AG04450 (cell line): ENCODE results near the gene TANGO6. TPM values are rescaled to one million over a fixed set of nuclear protein-coding genes. Genes with fewer than 3 reads are reported as not detected.
A peak's percentile ranks its signal among the peaks of the same experiment; 100 is the strongest.

Experiments
- CTCF ChIA-PET: fragments of 300-600, 350-600 bp; formaldehyde crosslinking; extraction: SDS; loops from one replicate; lab custom pipeline; 2022; ENCODE audit warnings: antibody characterized with exemption, inconsistent platforms; lab: Charles Lee
- POLR2A ChIA-PET: fragments of 350-600 bp; formaldehyde crosslinking; extraction: SDS; loops from one replicate; lab custom pipeline; 2021; ENCODE audit warnings: antibody characterized with exemption, inconsistent platforms; lab: Yijun Ruan, JAX
- DNase-seq: peaks from one replicate; pipeline ENCODE4 v3.0.0-alpha.2; 2011; ENCODE audit warnings: low read depth, low spot score
- H3K27ac ChIP-seq: one replicate; pipeline ENCODE4 v1.5.1; 2012; ENCODE audit warnings: low read depth, low read length, control low read depth
- H3K27me3 ChIP-seq: one replicate; pipeline ENCODE4 v1.6.0; 2012; ENCODE audit warnings: low read length; ENCODE audit not compliant: control insufficient read depth, insufficient read depth
- H3K4me3 ChIP-seq: 2 replicates; pipeline ENCODE4 v1.5.1; 2011; ENCODE audit warnings: mild to moderate bottlenecking, low read depth, low read length, control low read depth
- H3K9me3 ChIP-seq: 2 replicates; pipeline ENCODE4 v1.5.1; 2012; ENCODE audit warnings: low read length; ENCODE audit not compliant: control insufficient read depth, insufficient read depth
- polyA plus RNA-seq: library from polyadenylated mRNA; depleted of rRNA; stranded (reverse); fragments of >200 nt; gene quantifications from 2 replicates; pipeline ENCODE4 v1.2.3, GENCODE V29; 2011
- TF ChIP-seq, protein P1 (sequence below): IDR thresholded peaks from 2 replicates; pipeline ENCODE4 v1.5.1; 2011; ENCODE audit warnings: low read depth, low read length, control low read depth, inconsistent platforms

The TANGO6 gene
- polyA plus RNA-seq, 1 experiment = 11.6 TPM

GRCh38 chr16:69069504-69069903 is 226.2 kb downstream of the TANGO6 start:
- H3K27ac ChIP-seq = no peak overlapping the region
- POLR2A ChIA-PET = interaction anchor here (0.7 kb wide), 1 partner anchor 36 kb away, joined by 4 read pairs; no protein-coding TSS in a partner anchor
- H3K27me3 ChIP-seq = no peaks in the 10 kb centered on the region
- TF ChIP-seq, protein P1, sequence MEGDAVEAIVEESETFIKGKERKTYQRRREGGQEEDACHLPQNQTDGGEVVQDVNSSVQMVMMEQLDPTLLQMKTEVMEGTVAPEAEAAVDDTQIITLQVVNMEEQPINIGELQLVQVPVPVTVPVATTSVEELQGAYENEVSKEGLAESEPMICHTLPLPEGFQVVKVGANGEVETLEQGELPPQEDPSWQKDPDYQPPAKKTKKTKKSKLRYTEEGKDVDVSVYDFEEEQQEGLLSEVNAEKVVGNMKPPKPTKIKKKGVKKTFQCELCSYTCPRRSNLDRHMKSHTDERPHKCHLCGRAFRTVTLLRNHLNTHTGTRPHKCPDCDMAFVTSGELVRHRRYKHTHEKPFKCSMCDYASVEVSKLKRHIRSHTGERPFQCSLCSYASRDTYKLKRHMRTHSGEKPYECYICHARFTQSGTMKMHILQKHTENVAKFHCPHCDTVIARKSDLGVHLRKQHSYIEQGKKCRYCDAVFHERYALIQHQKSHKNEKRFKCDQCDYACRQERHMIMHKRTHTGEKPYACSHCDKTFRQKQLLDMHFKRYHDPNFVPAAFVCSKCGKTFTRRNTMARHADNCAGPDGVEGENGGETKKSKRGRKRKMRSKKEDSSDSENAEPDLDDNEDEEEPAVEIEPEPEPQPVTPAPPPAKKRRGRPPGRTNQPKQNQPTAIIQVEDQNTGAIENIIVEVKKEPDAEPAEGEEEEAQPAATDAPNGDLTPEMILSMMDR = no peak
- DNase-seq = no peak
- H3K4me3 ChIP-seq = no peak overlapping the region
- H3K9me3 ChIP-seq = no peaks in the 10 kb centered on the region
- CTCF ChIA-PET = no interaction called here

- no peak for DNase-seq
- ChIA-PET POLR2A (no interaction called here), CTCF (interaction anchor here (1.0 kb wide), 1 partner anchor 11 kb away, joined by 3 read pairs; no protein-coding TSS in a partner anchor)
- Histone ChIP-seq H3K9me3 (no peaks in the 10 kb centered on the region), H3K27me3 (no peaks in the 10 kb centered on the region), H3K27ac (no peak overlapping the region), H3K4me3 (no peak overlapping the region)
- TF ChIP-seq, protein P1 = no peak
Measured at GRCh38 chr16:69071036-69071435, 227.7 kb downstream of the TANGO6 start.

DNA sequence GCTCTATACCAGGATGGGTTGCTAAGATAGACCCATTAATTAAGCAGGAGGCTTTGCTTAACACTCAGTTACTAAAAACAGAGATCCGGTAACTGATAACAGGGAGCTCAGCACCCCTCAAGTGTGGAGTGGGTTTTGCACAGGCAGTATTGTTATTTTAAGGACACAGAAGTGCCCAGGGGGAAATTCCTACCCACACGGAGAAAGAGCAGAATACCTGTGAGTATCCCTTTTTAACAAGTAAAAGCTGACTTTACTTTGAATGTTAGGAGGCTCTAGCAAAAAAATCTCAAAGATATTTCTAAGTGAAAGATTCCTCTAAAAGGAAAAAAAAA is 229.3 kb downstream of the TANGO6 start:
- Histone ChIP-seq H3K27me3 (no peaks in the 10 kb centered on the region), H3K9me3 (no peaks in the 10 kb centered on the region), H3K4me3 (no peak overlapping the region), H3K27ac (no peak overlapping the region)
- TF ChIP-seq, protein P1 = no peak
- ChIA-PET POLR2A (interaction anchor here (0.8 kb wide), 1 partner anchor 60 kb away, joined by 12 read pairs; no protein-coding TSS in a partner anchor), CTCF (interaction anchor here (0.7 to 1.5 kb wide), 4 partner anchors 61 to 225 kb away, joined by 3 to 7 read pairs (median 3); no protein-coding TSS in a partner anchor)
- DNase-seq = no peak

GRCh38 chr16:69073181-69073702 is 229.9 kb downstream of the TANGO6 start:
- peak overlapping the region; percentile 53 for H3K27ac ChIP-seq
- H3K9me3 ChIP-seq = no peaks in the 10 kb centered on the region
- H3K4me3 ChIP-seq = no peak overlapping the region
- H3K27me3 ChIP-seq = no peaks in the 10 kb centered on the region
- no peak for DNase-seq
- TF ChIP-seq, protein P1 = no peak
- ChIA-PET POLR2A (interaction anchor here (0.6 to 1.1 kb wide), 2 partner anchors 155 to 163 kb away, joined by 3 to 5 read pairs; no protein-coding TSS in a partner anchor), CTCF (interaction anchor here (0.5 to 1.5 kb wide), 2 partner anchors 134 to 226 kb away, joined by 3 to 7 read pairs; no protein-coding TSS in a partner anchor)

- Histone ChIP-seq H3K27me3 (no peaks in the 10 kb centered on the region), H3K27ac (no peak overlapping the region), H3K9me3 (no peaks in the 10 kb centered on the region), H3K4me3 (no peak overlapping the region)
- no peak for DNase-seq
- TF ChIP-seq, protein P1 = no peak
- ChIA-PET POLR2A (no interaction called here), CTCF (no interaction called here)
Measured at GRCh38 chr16:69077251-69077650, 233.9 kb downstream of the TANGO6 start.
